ENCODE results near the gene ZNF646. TPM values are rescaled to one million over a fixed set of nuclear protein-coding genes. Genes with fewer than 3 reads are reported as not detected.
A peak's percentile ranks its signal among the peaks of the same experiment; 100 is the strongest.

Gene ZNF646
- total and polyA plus RNA-seq, 4 donors, result 0.89 to 9.6 (median 4.0) TPM

DNA sequence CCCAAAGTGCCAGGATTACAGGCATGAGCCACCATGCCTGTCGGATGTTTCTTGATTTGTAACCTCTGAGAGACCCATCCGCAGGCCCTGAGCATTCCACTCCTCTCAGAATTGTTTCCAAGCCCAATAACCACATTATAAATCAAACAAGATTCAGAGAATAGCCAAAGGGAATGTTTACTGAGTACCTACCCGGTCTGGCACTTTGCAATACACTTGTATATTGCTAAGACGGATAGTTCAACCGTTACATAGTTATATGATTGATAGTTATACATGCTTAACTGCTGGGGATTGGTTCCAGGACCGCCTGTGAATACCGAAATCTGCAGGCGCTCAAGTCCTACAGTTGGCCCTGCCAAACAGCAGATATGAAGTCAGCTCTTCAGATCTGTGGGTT, 40.2 kb downstream of the ZNF646 start:
- no peak for TF ChIP-seq GABPA (IDR thresholded peaks at IDR 0.05 in 1 of 2, conservative IDR thresholded peaks at IDR 0.05 in 1 of 2)
- TF ChIP-seq, protein P1, sequence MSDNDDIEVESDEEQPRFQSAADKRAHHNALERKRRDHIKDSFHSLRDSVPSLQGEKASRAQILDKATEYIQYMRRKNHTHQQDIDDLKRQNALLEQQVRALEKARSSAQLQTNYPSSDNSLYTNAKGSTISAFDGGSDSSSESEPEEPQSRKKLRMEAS (IDR thresholded peaks at IDR 0.05), result no peak
- TF ChIP-seq HNF4A (conservative IDR thresholded peaks at IDR 0.05), result no peak
- no peak for TF ChIP-seq EGR1 (IDR thresholded peaks at IDR 0.05; ENCODE audit: low read depth in 2 of 2)
- no peak for TF ChIP-seq JUND (IDR thresholded peaks at IDR 0.05)
- TF ChIP-seq TAF1 (conservative IDR thresholded peaks at IDR 0.05), result no peak
- TF ChIP-seq RAD21 (IDR thresholded peaks at IDR 0.05), result no peak
- Histone ChIP-seq H3K9ac (ENCODE audit: low read depth in 1 of 2, low read length in 2 of 2) (no peak overlapping the region), H3K9me3 (ENCODE audit: control insufficient read depth in 4 of 4, low read length in 3 of 4) (no peaks in the 10 kb centered on the region), H3K36me3 (ENCODE audit: control insufficient read depth in 4 of 4, insufficient read depth in 3 of 4, low read depth in 1 of 4, low read length in 3 of 4) (peaks cover 0 to 10% (median 6%) of the 10 kb centered on the region in 4 donors), H3K4me3 (ENCODE audit: low read depth in 1 of 3, low read length in 3 of 3) (no peak overlapping the region), H3K27ac (ENCODE audit: low read depth in 1 of 2, low read length in 2 of 2) (peak overlapping the region; percentile 67 to 84), H3K27me3 (ENCODE audit: control insufficient read depth in 4 of 4, insufficient read depth in 4 of 4, low read length in 3 of 4) (no peaks in the 10 kb centered on the region), H3K4me1 (ENCODE audit: control insufficient read depth in 4 of 4, insufficient read depth in 4 of 4, low read length in 3 of 4) (peaks cover 29 to 64% (median 45%) of the 10 kb centered on the region in 4 donors)
- no peak for DNase-seq (ENCODE audit: low spot score)
- 60% methylated on average over 8 of the region's 8 CpGs for WGBS

DNA sequence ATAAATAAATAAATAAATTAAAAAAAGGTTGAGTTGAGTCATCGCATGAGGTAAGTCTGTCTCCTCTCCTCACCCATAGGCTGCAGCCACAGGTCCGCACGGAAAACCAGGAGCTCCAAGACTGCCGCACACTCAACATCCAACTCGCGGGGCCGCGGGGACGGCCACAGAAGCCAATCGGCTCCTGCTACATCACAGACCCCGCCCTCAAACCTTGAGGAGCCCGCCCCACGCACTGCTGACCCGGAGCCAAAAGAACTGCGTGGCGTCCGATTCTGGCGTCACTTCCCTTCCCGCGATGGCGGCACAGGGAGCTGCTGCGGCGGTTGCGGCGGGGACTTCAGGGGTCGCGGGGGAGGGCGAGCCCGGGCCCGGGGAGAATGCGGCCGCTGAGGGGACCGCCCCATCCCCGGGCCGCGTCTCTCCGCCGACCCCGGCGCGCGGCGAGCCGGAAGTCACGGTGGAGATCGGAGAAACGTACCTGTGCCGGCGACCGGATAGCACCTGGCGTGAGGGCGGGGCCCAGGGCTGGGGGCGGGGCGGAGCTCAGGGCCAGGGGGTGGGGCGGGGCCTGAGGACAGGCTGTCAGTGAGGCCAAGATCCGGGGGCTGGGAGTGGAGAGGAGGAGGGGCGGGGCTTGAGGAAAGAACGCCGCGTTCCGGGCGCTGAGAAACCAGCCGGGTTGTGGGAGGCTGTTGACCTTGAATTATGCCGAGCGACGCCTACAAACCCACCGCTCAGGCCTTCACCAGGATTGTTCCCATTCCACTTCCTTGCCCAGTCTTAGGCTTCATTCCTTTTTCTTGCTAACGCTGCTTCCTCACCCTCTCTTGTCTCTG, 43.4 kb downstream of the ZNF646 start, which contains the start of gene KAT8:
Gene KAT8, plus strand, starts transcription at position 281 of the 839 bp plus-strand sequence. Its CDS starts 18 bp downstream, at position 299.
- Histone ChIP-seq H3K4me1 (ENCODE audit: control insufficient read depth in 4 of 4, insufficient read depth in 4 of 4, low read length in 3 of 4) (peaks cover 18 to 38% (median 29%) of the 10 kb centered on the region in 4 donors), H3K36me3 (ENCODE audit: control insufficient read depth in 4 of 4, insufficient read depth in 3 of 4, low read depth in 1 of 4, low read length in 3 of 4) (peaks cover 5 to 23% (median 19%) of the 10 kb centered on the region in 4 donors), H3K4me3 (ENCODE audit: low read depth in 1 of 3, low read length in 3 of 3) (peak within 1 kb of the TSS; percentile 86 to 94 (median 94)), H3K9me3 (ENCODE audit: control insufficient read depth in 4 of 4, low read length in 3 of 4) (no peaks in the 10 kb centered on the region), H3K27me3 (ENCODE audit: control insufficient read depth in 4 of 4, insufficient read depth in 4 of 4, low read length in 3 of 4) (no peaks in the 10 kb centered on the region), H3K27ac (ENCODE audit: low read depth in 1 of 2, low read length in 2 of 2) (peak within 1 kb of the TSS; percentile 95 to 97), H3K9ac (ENCODE audit: low read depth in 1 of 2, low read length in 2 of 2) (peak within 1 kb of the TSS; percentile 93)
- peak; percentile 98 for DNase-seq (ENCODE audit: low spot score)
- WGBS, result under 1% methylated on average over 68 of the region's 68 CpGs
- TF ChIP-seq HNF4A (conservative IDR thresholded peaks at IDR 0.05), result peak; percentile 27 to 46
- TF ChIP-seq, protein P1 (IDR thresholded peaks at IDR 0.05), result no peak
- TF ChIP-seq HNF4G (IDR thresholded peaks at IDR 0.05), result no peak
- TF ChIP-seq EGR1 (IDR thresholded peaks at IDR 0.05; ENCODE audit: low read depth in 2 of 2), result peak; percentile 18 to 21
- no peak for TF ChIP-seq FOXA1 (IDR thresholded peaks at IDR 0.05)
- TF ChIP-seq NR2F2 (IDR thresholded peaks at IDR 0.05), result peak; percentile 73
- peak; percentile 21 to 46 for TF ChIP-seq RAD21 (IDR thresholded peaks at IDR 0.05)
- peak; percentile 49 to 53 for TF ChIP-seq JUND (IDR thresholded peaks at IDR 0.05)
- peak; percentile 90 for TF ChIP-seq SP1 (IDR thresholded peaks at IDR 0.05)
- TF ChIP-seq, protein P2, sequence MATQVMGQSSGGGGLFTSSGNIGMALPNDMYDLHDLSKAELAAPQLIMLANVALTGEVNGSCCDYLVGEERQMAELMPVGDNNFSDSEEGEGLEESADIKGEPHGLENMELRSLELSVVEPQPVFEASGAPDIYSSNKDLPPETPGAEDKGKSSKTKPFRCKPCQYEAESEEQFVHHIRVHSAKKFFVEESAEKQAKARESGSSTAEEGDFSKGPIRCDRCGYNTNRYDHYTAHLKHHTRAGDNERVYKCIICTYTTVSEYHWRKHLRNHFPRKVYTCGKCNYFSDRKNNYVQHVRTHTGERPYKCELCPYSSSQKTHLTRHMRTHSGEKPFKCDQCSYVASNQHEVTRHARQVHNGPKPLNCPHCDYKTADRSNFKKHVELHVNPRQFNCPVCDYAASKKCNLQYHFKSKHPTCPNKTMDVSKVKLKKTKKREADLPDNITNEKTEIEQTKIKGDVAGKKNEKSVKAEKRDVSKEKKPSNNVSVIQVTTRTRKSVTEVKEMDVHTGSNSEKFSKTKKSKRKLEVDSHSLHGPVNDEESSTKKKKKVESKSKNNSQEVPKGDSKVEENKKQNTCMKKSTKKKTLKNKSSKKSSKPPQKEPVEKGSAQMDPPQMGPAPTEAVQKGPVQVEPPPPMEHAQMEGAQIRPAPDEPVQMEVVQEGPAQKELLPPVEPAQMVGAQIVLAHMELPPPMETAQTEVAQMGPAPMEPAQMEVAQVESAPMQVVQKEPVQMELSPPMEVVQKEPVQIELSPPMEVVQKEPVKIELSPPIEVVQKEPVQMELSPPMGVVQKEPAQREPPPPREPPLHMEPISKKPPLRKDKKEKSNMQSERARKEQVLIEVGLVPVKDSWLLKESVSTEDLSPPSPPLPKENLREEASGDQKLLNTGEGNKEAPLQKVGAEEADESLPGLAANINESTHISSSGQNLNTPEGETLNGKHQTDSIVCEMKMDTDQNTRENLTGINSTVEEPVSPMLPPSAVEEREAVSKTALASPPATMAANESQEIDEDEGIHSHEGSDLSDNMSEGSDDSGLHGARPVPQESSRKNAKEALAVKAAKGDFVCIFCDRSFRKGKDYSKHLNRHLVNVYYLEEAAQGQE (IDR thresholded peaks at IDR 0.05), result peak; percentile 73
- peak; percentile 84 to 95 for TF ChIP-seq RXRA (IDR thresholded peaks at IDR 0.05)
- peak; percentile 61 to 93 for TF ChIP-seq GABPA (IDR thresholded peaks at IDR 0.05 in 1 of 2, conservative IDR thresholded peaks at IDR 0.05 in 1 of 2)
- peak; percentile 92 for TF ChIP-seq YY1 (IDR thresholded peaks at IDR 0.05)
- TF ChIP-seq TAF1 (conservative IDR thresholded peaks at IDR 0.05), result peak; percentile 59
- TF ChIP-seq, protein P3, sequence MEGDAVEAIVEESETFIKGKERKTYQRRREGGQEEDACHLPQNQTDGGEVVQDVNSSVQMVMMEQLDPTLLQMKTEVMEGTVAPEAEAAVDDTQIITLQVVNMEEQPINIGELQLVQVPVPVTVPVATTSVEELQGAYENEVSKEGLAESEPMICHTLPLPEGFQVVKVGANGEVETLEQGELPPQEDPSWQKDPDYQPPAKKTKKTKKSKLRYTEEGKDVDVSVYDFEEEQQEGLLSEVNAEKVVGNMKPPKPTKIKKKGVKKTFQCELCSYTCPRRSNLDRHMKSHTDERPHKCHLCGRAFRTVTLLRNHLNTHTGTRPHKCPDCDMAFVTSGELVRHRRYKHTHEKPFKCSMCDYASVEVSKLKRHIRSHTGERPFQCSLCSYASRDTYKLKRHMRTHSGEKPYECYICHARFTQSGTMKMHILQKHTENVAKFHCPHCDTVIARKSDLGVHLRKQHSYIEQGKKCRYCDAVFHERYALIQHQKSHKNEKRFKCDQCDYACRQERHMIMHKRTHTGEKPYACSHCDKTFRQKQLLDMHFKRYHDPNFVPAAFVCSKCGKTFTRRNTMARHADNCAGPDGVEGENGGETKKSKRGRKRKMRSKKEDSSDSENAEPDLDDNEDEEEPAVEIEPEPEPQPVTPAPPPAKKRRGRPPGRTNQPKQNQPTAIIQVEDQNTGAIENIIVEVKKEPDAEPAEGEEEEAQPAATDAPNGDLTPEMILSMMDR (IDR thresholded peaks at IDR 0.05; ENCODE audit: low read depth, low read length, missing input control), result no peak
- TF ChIP-seq, protein P4, sequence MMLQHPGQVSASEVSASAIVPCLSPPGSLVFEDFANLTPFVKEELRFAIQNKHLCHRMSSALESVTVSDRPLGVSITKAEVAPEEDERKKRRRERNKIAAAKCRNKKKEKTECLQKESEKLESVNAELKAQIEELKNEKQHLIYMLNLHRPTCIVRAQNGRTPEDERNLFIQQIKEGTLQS (IDR thresholded peaks at IDR 0.05), result no peak
- no peak for TF ChIP-seq FOXA2 (IDR thresholded peaks at IDR 0.05)
- TF ChIP-seq, protein P5, sequence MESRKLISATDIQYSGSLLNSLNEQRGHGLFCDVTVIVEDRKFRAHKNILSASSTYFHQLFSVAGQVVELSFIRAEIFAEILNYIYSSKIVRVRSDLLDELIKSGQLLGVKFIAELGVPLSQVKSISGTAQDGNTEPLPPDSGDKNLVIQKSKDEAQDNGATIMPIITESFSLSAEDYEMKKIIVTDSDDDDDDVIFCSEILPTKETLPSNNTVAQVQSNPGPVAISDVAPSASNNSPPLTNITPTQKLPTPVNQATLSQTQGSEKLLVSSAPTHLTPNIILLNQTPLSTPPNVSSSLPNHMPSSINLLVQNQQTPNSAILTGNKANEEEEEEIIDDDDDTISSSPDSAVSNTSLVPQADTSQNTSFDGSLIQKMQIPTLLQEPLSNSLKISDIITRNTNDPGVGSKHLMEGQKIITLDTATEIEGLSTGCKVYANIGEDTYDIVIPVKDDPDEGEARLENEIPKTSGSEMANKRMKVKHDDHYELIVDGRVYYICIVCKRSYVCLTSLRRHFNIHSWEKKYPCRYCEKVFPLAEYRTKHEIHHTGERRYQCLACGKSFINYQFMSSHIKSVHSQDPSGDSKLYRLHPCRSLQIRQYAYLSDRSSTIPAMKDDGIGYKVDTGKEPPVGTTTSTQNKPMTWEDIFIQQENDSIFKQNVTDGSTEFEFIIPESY (IDR thresholded peaks at IDR 0.05), result no peak

All from liver (tissue), 9 donors.